Astrocyte of the cerebellum (primary cell): ENCODE measurements around the gene MAT2A.

Source experiments
- DNase-seq: peaks from one replicate; pipeline ENCODE4 v3.0.0-alpha.2; 2011; ENCODE audit warnings: low read depth
- H3K4me3 ChIP-seq: 2 replicates; pipeline ENCODE4 v1.5.1; 2011; ENCODE audit warnings: mild to moderate bottlenecking, low read depth, low read length, moderate library complexity
- in situ Hi-C: cut with HindIII; loops from 2 replicates; pipeline ENCODE4 v1.10.0; 2017; ENCODE audit warnings: low sequenced_read_pairs
- TF ChIP-seq, protein P1 (sequence below): IDR thresholded peaks from 2 replicates; pipeline ENCODE4 v1.5.1; 2012; ENCODE audit warnings: low read length, low read depth, moderate library complexity, mild to moderate bottlenecking; ENCODE audit errors: missing control alignments

The MAT2A gene

GRCh38 chr2:85566265-85566664, 27.3 kb downstream of the MAT2A start:
- no peak overlapping the region for H3K4me3 ChIP-seq
- in situ Hi-C loops: no loop called here
- no peak for DNase-seq
- TF ChIP-seq, protein P1, sequence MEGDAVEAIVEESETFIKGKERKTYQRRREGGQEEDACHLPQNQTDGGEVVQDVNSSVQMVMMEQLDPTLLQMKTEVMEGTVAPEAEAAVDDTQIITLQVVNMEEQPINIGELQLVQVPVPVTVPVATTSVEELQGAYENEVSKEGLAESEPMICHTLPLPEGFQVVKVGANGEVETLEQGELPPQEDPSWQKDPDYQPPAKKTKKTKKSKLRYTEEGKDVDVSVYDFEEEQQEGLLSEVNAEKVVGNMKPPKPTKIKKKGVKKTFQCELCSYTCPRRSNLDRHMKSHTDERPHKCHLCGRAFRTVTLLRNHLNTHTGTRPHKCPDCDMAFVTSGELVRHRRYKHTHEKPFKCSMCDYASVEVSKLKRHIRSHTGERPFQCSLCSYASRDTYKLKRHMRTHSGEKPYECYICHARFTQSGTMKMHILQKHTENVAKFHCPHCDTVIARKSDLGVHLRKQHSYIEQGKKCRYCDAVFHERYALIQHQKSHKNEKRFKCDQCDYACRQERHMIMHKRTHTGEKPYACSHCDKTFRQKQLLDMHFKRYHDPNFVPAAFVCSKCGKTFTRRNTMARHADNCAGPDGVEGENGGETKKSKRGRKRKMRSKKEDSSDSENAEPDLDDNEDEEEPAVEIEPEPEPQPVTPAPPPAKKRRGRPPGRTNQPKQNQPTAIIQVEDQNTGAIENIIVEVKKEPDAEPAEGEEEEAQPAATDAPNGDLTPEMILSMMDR: no peak

GRCh38 chr2:85575739-85576138, 36.8 kb downstream of the MAT2A start:
- H3K4me3 ChIP-seq: no peak overlapping the region
- TF ChIP-seq, protein P1: no peak
- in situ Hi-C loops: no loop called here
- DNase-seq: no peak

GRCh38 chr2:85577063-85577385, 38.1 kb downstream of the MAT2A start:
- TF ChIP-seq, protein P1: no peak
- H3K4me3 ChIP-seq: no peak overlapping the region
- in situ Hi-C loops: no loop called here
- DNase-seq: no peak

DNA sequence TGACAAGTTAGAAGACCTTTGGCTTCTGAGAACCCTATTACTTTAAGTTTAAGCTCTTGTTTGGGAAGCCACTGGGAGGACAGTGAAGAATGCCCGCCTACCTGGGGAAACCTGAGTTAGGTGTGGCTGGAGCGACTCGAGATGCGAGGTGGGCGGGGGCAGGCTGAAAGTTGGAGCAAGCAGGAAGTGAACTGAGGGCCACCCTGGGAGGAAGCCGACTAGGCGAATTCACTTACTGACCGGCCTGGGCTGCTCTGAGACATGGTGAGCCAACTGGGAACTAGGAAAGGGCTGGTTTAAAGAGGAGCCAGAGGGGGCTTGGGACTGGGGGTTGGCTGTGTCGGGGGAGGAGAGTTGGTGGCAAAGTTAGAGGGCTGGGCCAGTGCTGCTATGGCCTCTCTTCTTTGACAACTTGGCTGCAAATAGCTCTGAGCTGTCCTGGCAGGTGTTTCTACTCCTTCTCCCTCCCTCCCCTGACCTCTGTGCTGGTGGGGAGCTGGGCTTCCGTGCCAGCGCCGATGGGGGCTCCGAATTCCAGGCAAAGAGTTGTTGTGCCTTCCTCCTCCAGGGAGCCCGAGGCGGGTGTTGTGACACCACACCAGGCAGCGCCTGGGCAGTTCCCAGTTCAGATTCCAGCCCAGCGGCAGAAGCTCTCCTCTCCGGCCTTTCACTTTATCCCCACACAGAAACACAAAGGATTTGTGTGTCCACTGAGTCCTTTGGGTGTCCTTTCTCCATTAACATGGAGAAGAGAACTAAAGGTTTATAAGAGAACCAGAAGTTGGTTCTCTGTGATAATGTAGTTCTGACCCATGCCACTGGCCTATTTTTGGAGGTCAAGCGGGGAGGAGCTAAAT, 38.6 kb downstream of the MAT2A start, which contains the start of gene VAMP8:
TSS of gene VAMP8 (plus strand) at position 201 of the 857 bp plus-strand sequence. CDS start at position 262, 61 bp downstream.
- no peak for DNase-seq
- TF ChIP-seq, protein P1: no peak
- in situ Hi-C loops: no loop called here
- H3K4me3 ChIP-seq: no peak within 1 kb of the TSS

GRCh38 chr2:85578243-85579180, 39.5 kb downstream of the MAT2A start:
- no peak overlapping the region for H3K4me3 ChIP-seq
- TF ChIP-seq, protein P1: no peak
- in situ Hi-C loops: no loop called here
- DNase-seq: no peak

GRCh38 chr2:85579266-85579935, 40.4 kb downstream of the MAT2A start:
- H3K4me3 ChIP-seq: no peak overlapping the region
- TF ChIP-seq, protein P1: no peak
- in situ Hi-C loops: no loop called here
- DNase-seq: no peak
